Naive B cell (primary cell): ENCODE measurements around the gene LCE1F. TPM values are rescaled to one million over a fixed set of nuclear protein-coding genes. Genes with fewer than 3 reads are reported as not detected.

ENCODE experiments used
- ATAC-seq, 2 donors: fragments of 150-1000 bp; cut with Tn5 transposase; 2 replicates each; pipeline ENCODE4 v1.10.0; 2021; ENCODE audit warnings: low read depth in 2 of 2, mild to moderate bottlenecking in 2 of 2, moderate library complexity in 2 of 2
- DNase-seq: peaks from one replicate; pipeline ENCODE4 v3.0.0; 2022
- H3K27ac Mint-ChIP-seq, 6 donors: one replicate each; pipeline ENCODE4 v1.8.0; 2020 to 2022; ENCODE audit warnings: mild to moderate bottlenecking in 6 of 6, mixed read lengths in 6 of 6, moderate library complexity in 5 of 6, inconsistent platforms in 2 of 6
- H3K27me3 Mint-ChIP-seq, 3 donors: one replicate each; pipeline ENCODE4 v1.8.0; 2021 to 2022; ENCODE audit warnings: mixed read lengths in 3 of 3, mild to moderate bottlenecking in 1 of 3
- H3K36me3 Mint-ChIP-seq, 2 donors: one replicate each; pipeline ENCODE4 v1.8.0; 2020 to 2022; ENCODE audit warnings: mixed read lengths in 2 of 2, inconsistent platforms in 1 of 2, mild to moderate bottlenecking in 1 of 2
- H3K4me1 Mint-ChIP-seq, 3 donors: one replicate each; pipeline ENCODE4 v1.8.0; 2020 to 2022; ENCODE audit warnings: mixed read lengths in 3 of 3, inconsistent platforms in 1 of 3, mild to moderate bottlenecking in 1 of 3, moderate library complexity in 1 of 3
- H3K4me3 Mint-ChIP-seq, 8 donors: one replicate each; pipeline ENCODE4 v1.8.0; 2020 to 2022; ENCODE audit warnings: mild to moderate bottlenecking in 8 of 8, mixed read lengths in 8 of 8, moderate library complexity in 8 of 8, inconsistent platforms in 2 of 8
- H3K9me3 Mint-ChIP-seq, 7 donors: one replicate each; pipeline ENCODE4 v1.8.0; 2020 to 2022; ENCODE audit warnings: mixed read lengths in 7 of 7, mild to moderate bottlenecking in 5 of 7, inconsistent platforms in 2 of 7, moderate library complexity in 1 of 7
- polyA plus RNA-seq, 6 donors: library from polyadenylated mRNA; unstranded; fragments of 300-500 nt; fragmentation: Illumina TruSeq; gene quantifications; one replicate each; pipeline ENCODE4 v1.2.3, GENCODE V29; 2021; ENCODE audit warnings: low read depth in 6 of 6

LCE1F gene, protein sequence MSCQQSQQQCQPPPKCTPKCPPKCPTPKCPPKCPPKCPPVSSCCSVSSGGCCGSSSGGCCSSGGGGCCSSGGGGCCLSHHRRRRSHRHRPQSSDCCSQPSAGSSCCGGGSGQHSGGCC
- polyA plus RNA-seq: not detected

DNA sequence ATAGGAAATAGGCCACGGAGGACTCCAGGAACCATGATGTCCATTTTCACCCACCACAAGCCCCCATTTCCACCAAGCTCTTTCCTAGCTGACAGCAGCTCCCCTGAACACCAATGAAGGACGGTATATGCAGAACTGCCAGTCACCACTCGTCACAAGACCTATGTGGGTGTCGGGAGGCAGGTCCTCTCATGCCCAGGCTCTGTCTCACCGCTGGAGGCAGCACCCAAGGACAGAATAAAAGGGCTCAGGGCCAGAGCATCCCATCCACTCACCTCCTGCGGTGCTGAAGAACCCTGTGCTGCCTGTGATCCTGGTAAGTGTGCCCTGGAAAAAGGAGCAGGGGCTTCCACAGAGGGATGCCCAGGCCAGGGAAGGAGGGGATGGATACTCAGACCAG is at the start of gene LCE1F:
Gene LCE1F, plus strand, starts transcription at position 266 of the 400 bp plus-strand sequence. CDS start 1,232 bp downstream, outside the sequence.
- no peak for ATAC-seq
- H3K36me3 Mint-ChIP-seq: no peaks in the 10 kb centered on the region
- no peak within 1 kb of the TSS for H3K27ac Mint-ChIP-seq
- H3K9me3 Mint-ChIP-seq: peaks cover 0 to 14% (median 7%) of the 10 kb centered on the region in 7 donors
- no peak for DNase-seq
- H3K4me1 Mint-ChIP-seq: no peaks in the 10 kb centered on the region
- H3K27me3 Mint-ChIP-seq: peaks cover 26 to 44% (median 44%) of the 10 kb centered on the region in 3 donors
- no peak within 1 kb of the TSS for H3K4me3 Mint-ChIP-seq

- Mint-ChIP-seq H3K4me1 (no peaks in the 10 kb centered on the region), H3K36me3 (no peaks in the 10 kb centered on the region), H3K27ac (no peak overlapping the region), H3K4me3 (no peak overlapping the region), H3K27me3 (peaks cover 0 to 11% (median 10%) of the 10 kb centered on the region in 3 donors), H3K9me3 (no peaks in the 10 kb centered on the region)
- DNase-seq (no peak), ATAC-seq (no peak)
These were observed 49.7 kb upstream of the LCE1F start for GRCh38 chr1:152725261-152725660.

DNA sequence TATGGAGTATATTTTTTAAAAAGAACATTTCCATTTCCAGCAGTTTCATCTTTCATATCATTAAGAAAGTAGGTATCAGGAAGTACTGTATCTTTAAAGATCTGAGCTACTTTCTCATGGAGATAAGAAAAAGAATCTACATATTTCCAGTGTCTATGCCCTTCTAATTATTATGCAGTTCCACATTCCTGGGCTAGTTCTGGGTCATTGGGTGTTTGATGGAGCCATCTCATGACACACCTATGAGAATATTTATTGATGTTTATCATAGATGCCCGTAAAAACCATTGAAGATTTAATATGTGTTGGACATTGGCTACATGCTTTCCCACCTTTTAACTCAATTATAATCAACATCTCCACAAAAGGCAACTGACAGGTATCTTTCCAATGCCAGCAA is 46.0 kb upstream of the LCE1F start:
- Mint-ChIP-seq H3K9me3 (no peaks in the 10 kb centered on the region), H3K4me3 (no peak overlapping the region), H3K36me3 (no peaks in the 10 kb centered on the region), H3K27ac (no peak overlapping the region), H3K4me1 (no peaks in the 10 kb centered on the region), H3K27me3 (peaks cover 7 to 11% (median 10%) of the 10 kb centered on the region in 3 donors)
- ATAC-seq (no peak), DNase-seq (no peak)

- no peak overlapping the region for H3K4me3 Mint-ChIP-seq
- H3K27me3 Mint-ChIP-seq: peaks cover 31 to 43% (median 33%) of the 10 kb centered on the region in 3 donors
- peak overlapping the region in 1 of 6 donors; percentile 1 for H3K27ac Mint-ChIP-seq
- no peaks in the 10 kb centered on the region for H3K36me3 Mint-ChIP-seq
- no peak for ATAC-seq
- H3K9me3 Mint-ChIP-seq: peaks cover 0 to 1% (median 0%) of the 10 kb centered on the region in 7 donors
- no peak for DNase-seq
- H3K4me1 Mint-ChIP-seq: no peaks in the 10 kb centered on the region
These were observed 39.3 kb upstream of the LCE1F start for GRCh38 chr1:152735648-152736047.

GRCh38 chr1:152737997-152738396 is 36.9 kb upstream of the LCE1F start:
- Mint-ChIP-seq H3K4me1 (no peaks in the 10 kb centered on the region), H3K9me3 (peaks cover 0 to 8% (median 0%) of the 10 kb centered on the region in 7 donors), H3K36me3 (no peaks in the 10 kb centered on the region), H3K27me3 (peaks cover 32 to 54% (median 44%) of the 10 kb centered on the region in 3 donors), H3K27ac (no peak overlapping the region), H3K4me3 (no peak overlapping the region)
- no peak for DNase-seq
- ATAC-seq: no peak

- Mint-ChIP-seq H3K36me3 (no peaks in the 10 kb centered on the region), H3K27me3 (peaks cover 36 to 62% (median 52%) of the 10 kb centered on the region in 3 donors), H3K27ac (no peak overlapping the region), H3K4me3 (no peak overlapping the region), H3K9me3 (peaks cover 0 to 12% (median 0%) of the 10 kb centered on the region in 7 donors), H3K4me1 (no peaks in the 10 kb centered on the region)
- ATAC-seq: no peak
- no peak for DNase-seq
These were observed 35.1 kb upstream of the LCE1F start for GRCh38 chr1:152739841-152740240.

GRCh38 chr1:152741656-152742055 is 33.3 kb upstream of the LCE1F start:
- Mint-ChIP-seq H3K27ac (no peak overlapping the region), H3K4me3 (no peak overlapping the region), H3K36me3 (no peaks in the 10 kb centered on the region), H3K9me3 (peaks cover 0 to 15% (median 1%) of the 10 kb centered on the region in 7 donors), H3K27me3 (peaks cover 30 to 58% (median 48%) of the 10 kb centered on the region in 3 donors), H3K4me1 (no peaks in the 10 kb centered on the region)
- ATAC-seq: no peak
- no peak for DNase-seq

- Mint-ChIP-seq H3K4me1 (no peaks in the 10 kb centered on the region), H3K4me3 (no peak overlapping the region), H3K27ac (no peak overlapping the region), H3K9me3 (peaks cover 0 to 16% (median 2%) of the 10 kb centered on the region in 7 donors), H3K36me3 (no peaks in the 10 kb centered on the region), H3K27me3 (peaks cover 26 to 48% (median 45%) of the 10 kb centered on the region in 3 donors)
- no peak for ATAC-seq
- no peak for DNase-seq
These were observed 31.4 kb upstream of the LCE1F start for GRCh38 chr1:152743371-152744145.

DNA sequence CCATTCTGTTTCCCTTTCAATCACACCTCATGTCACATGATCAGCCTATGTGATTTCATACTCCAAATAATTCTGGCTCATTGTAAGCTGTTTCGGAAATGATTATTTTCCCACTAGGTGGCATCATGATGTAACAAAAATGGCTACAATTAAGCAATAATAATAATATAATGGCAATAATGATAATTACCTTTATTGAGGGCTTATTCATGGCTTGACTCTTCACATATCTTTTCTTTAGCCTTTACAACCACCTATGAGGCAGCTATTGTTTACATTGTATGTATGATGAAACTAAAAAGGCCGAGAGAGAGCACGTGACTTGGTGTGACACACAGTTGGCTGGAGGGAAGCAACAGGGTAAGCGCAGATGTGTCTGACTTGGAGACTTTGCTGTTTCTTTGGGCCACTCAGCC is 29.6 kb upstream of the LCE1F start:
- Mint-ChIP-seq H3K4me3 (no peak overlapping the region), H3K36me3 (no peaks in the 10 kb centered on the region), H3K27me3 (peaks cover 25 to 48% (median 45%) of the 10 kb centered on the region in 3 donors), H3K27ac (no peak overlapping the region), H3K9me3 (peaks cover 0 to 16% (median 2%) of the 10 kb centered on the region in 7 donors), H3K4me1 (no peaks in the 10 kb centered on the region)
- DNase-seq: no peak
- ATAC-seq: no peak

DNA sequence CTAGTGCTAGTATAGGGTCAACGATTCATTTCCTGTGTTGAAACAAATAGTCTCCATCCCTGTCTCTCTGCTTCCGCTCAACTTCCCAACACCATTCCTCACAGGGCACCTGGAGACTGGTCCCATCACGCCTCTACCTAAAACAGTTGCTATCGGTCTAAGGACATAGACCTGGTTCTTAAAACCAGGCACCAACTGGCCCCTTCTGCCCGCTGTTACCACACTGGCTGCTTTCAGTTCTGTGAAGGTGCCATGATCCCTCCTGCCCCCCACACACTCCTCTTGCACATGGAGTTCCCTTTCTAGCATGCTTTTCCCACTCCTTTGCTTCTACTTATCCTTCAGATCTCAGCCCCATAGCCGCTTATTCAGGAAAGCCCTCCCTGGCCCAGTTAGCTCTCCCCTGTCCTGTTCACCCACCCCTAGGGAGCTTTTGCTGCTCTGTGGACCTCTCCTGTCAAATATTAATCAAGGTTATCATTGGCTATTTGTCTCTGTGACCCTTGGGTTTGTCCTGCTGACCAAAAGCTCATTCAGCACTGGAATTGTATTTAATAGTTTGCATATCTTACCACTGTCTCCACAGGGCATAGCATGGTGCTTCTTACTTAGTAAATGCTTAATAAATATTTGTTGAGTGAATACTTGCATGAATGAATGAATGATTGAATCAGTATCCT is 29.0 kb upstream of the LCE1F start:
- no peaks in the 10 kb centered on the region for H3K4me1 Mint-ChIP-seq
- peaks cover 0 to 16% (median 2%) of the 10 kb centered on the region in 7 donors for H3K9me3 Mint-ChIP-seq
- ATAC-seq (no peak), DNase-seq (no peak)
- peaks cover 31 to 54% (median 51%) of the 10 kb centered on the region in 3 donors for H3K27me3 Mint-ChIP-seq
- no peaks in the 10 kb centered on the region for H3K36me3 Mint-ChIP-seq
- no peak overlapping the region for H3K27ac Mint-ChIP-seq
- no peak overlapping the region for H3K4me3 Mint-ChIP-seq

DNA sequence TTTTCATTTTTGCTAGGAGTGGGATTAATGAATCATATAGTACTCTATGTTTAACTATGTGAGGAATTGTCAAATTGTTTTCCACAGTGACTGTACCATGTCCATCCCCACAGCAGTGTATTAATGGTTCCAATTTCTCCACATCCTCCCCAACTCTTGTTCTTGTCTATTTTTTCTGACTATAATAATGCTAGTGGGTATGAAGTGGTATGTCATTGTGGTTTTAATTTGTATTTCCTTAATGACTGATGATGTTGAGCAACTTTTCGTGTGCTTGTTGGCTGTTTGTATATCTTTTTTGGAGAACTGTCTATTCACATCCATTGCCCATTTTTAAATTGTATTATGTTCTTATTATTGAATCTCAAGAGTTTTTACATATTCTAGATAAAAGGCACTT is 27.1 kb upstream of the LCE1F start:
- no peak for DNase-seq
- Mint-ChIP-seq H3K4me1 (no peaks in the 10 kb centered on the region), H3K4me3 (no peak overlapping the region), H3K9me3 (peaks cover 0 to 9% (median 0%) of the 10 kb centered on the region in 7 donors), H3K27me3 (peaks cover 31 to 59% (median 45%) of the 10 kb centered on the region in 3 donors), H3K36me3 (no peaks in the 10 kb centered on the region), H3K27ac (no peak overlapping the region)
- no peak for ATAC-seq

- no peaks in the 10 kb centered on the region for H3K36me3 Mint-ChIP-seq
- H3K27ac Mint-ChIP-seq: no peak overlapping the region
- no peak for DNase-seq
- ATAC-seq: no peak
- H3K27me3 Mint-ChIP-seq: peaks cover 36 to 50% (median 45%) of the 10 kb centered on the region in 3 donors
- no peak overlapping the region for H3K4me3 Mint-ChIP-seq
- H3K4me1 Mint-ChIP-seq: no peaks in the 10 kb centered on the region
- H3K9me3 Mint-ChIP-seq: no peaks in the 10 kb centered on the region
These were observed 22.7 kb upstream of the LCE1F start for GRCh38 chr1:152752225-152752624.

GRCh38 chr1:152753586-152753985 is 21.4 kb upstream of the LCE1F start:
- no peaks in the 10 kb centered on the region for H3K9me3 Mint-ChIP-seq
- no peak overlapping the region for H3K27ac Mint-ChIP-seq
- DNase-seq: no peak
- no peaks in the 10 kb centered on the region for H3K36me3 Mint-ChIP-seq
- no peak for ATAC-seq
- H3K4me1 Mint-ChIP-seq: no peaks in the 10 kb centered on the region
- H3K27me3 Mint-ChIP-seq: peaks cover 35 to 50% (median 49%) of the 10 kb centered on the region in 3 donors
- H3K4me3 Mint-ChIP-seq: no peak overlapping the region
